Measurements from ENCODE around the gene SMARCA5.
"Not testable (repeated sequence)": the region's sequence is repeated elsewhere in the genome, so short reads cannot be mapped to it uniquely, and the experiment has no call there.

The SMARCA5 gene

DNA sequence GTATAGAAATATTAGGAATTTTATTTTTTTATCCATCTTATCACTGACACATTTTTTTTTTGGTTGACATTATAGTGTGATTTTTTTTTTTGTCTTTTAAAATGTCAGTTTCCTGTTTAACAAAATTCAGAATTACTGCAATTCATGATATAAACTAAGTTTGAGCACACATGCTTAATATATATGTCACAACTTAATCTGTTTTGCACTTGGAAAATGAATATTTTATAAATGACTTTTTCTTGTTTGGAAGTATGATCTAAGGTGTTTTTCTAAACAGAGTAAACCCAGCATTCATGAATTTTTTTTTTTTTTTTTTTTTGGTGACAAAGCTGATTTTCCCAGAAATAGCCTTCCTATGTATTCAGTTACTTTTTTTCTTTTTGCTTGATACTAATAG lies 2.4 kb downstream of the SMARCA5 start:
- H3K4me3 Mint-ChIP-seq, result peak overlapping the region; percentile 98
- peaks cover 46% of the 10 kb centered on the region for H3K36me3 Mint-ChIP-seq (ENCODE audit: low read depth)
- DNase-seq, result no peak
- no peak overlapping the region for H3K27ac Mint-ChIP-seq
- TF ChIP-seq, protein P1, sequence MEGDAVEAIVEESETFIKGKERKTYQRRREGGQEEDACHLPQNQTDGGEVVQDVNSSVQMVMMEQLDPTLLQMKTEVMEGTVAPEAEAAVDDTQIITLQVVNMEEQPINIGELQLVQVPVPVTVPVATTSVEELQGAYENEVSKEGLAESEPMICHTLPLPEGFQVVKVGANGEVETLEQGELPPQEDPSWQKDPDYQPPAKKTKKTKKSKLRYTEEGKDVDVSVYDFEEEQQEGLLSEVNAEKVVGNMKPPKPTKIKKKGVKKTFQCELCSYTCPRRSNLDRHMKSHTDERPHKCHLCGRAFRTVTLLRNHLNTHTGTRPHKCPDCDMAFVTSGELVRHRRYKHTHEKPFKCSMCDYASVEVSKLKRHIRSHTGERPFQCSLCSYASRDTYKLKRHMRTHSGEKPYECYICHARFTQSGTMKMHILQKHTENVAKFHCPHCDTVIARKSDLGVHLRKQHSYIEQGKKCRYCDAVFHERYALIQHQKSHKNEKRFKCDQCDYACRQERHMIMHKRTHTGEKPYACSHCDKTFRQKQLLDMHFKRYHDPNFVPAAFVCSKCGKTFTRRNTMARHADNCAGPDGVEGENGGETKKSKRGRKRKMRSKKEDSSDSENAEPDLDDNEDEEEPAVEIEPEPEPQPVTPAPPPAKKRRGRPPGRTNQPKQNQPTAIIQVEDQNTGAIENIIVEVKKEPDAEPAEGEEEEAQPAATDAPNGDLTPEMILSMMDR (IDR thresholded peaks at IDR 0.05), result no peak
- peaks cover 49% of the 10 kb centered on the region for H3K4me1 Mint-ChIP-seq
- no peaks in the 10 kb centered on the region for H3K9me3 Mint-ChIP-seq
- H3K27me3 Mint-ChIP-seq (ENCODE audit: low read depth, poor library complexity), result no peaks in the 10 kb centered on the region

DNA sequence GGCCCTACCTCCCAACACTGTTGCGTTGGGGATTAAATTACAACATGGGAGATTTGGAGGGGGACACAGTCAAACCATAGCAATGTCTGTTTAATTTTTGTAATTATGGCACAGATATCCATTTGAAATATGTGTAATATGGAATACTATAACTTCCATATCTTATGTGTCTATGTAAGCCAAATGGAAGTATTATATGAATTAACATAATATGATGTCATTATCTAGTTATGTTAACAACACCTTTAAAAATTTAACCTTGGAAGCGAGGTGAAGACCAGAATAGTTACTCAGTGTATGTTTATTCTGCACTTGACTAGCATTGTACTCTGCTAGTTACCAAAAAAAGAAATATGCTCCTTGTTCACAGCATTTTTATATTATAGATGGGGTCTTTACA lies 4.3 kb downstream of the SMARCA5 start:
- Mint-ChIP-seq H3K9me3 (no peaks in the 10 kb centered on the region), H3K4me3 (no peak overlapping the region), H3K36me3 (ENCODE audit: low read depth) (peaks cover 59% of the 10 kb centered on the region), H3K4me1 (peaks cover 53% of the 10 kb centered on the region), H3K27ac (no peak overlapping the region), H3K27me3 (ENCODE audit: low read depth, poor library complexity) (no peaks in the 10 kb centered on the region)
- TF ChIP-seq, protein P1 (IDR thresholded peaks at IDR 0.05), result no peak
- DNase-seq, result no peak

DNA sequence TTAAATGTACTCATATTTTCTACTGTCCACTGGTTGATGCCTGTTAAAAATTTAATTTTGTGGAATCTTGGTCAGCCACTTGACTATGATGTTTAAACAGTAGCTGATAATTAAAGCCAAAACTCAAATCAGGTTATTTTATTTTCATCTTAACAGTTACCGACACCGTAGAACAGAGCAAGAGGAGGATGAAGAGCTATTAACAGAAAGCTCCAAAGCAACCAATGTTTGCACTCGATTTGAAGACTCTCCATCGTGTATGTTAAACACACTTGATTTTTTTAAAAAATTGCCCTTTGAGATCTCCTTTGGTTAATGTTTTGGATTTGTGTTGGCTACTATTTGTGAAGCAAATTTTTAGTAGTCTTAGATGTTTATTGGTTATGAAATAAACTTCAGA lies 10.7 kb downstream of the SMARCA5 start:
- Mint-ChIP-seq H3K27me3 (ENCODE audit: low read depth, poor library complexity) (no peaks in the 10 kb centered on the region), H3K9me3 (no peaks in the 10 kb centered on the region), H3K36me3 (ENCODE audit: low read depth) (peaks cover 76% of the 10 kb centered on the region), H3K4me3 (no peak overlapping the region), H3K4me1 (peaks cover 13% of the 10 kb centered on the region), H3K27ac (no peak overlapping the region)
- TF ChIP-seq, protein P1 (IDR thresholded peaks at IDR 0.05), result no peak
- DNase-seq, result no peak

DNA sequence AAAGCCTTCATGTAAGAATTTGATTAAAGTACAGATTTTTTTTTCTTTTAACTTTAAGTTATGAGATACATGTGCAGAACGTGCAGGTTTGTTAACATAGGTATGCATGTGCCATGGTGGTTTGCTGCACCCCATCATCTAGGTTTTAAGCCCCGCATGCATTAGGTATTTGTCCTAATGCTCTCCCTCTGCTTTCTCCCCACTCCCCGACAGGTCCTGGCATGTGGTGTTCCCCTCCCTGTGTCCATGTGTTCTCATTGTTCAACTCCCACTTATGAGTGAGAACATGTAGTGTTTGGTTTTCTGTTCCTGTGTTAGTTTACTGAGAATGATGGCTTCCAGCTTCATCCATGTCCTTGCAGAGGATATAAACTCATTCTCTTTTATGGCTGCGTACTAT lies 14.5 kb downstream of the SMARCA5 start:
- H3K27me3 Mint-ChIP-seq (ENCODE audit: low read depth, poor library complexity); H3K9me3 Mint-ChIP-seq; DNase-seq; H3K4me3 Mint-ChIP-seq; H3K4me1 Mint-ChIP-seq: not testable (repeated sequence)
- peaks cover 82% of the 10 kb centered on the region for H3K36me3 Mint-ChIP-seq (ENCODE audit: low read depth)
- H3K27ac Mint-ChIP-seq, result peak overlapping the region; percentile 93

DNA sequence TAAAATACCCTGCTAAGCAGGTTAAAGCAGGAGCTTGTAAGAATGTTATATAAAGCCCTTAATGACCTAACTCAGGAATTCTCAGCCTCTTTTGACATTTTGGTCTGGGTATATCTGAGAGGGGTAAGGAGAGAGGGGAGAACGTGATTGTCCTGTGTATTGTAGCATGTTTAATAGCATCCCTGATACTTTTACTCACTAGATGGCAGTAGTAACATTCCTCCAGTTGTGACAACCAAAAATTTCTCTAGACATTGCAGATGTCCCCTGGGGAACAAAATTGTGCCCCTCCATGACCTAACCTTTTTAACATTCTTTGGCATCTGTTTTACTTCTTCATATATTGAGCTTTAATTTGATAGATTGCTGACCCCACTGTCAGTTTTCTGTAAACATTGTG lies 17.9 kb downstream of the SMARCA5 start:
- Mint-ChIP-seq H3K36me3 (ENCODE audit: low read depth) (peaks cover 88% of the 10 kb centered on the region), H3K4me3 (no peak overlapping the region), H3K4me1 (no peaks in the 10 kb centered on the region), H3K27ac (peak overlapping the region; percentile 68), H3K9me3 (no peaks in the 10 kb centered on the region), H3K27me3 (ENCODE audit: low read depth, poor library complexity) (no peaks in the 10 kb centered on the region)
- TF ChIP-seq, protein P1 (IDR thresholded peaks at IDR 0.05), result no peak
- DNase-seq, result no peak

DNA sequence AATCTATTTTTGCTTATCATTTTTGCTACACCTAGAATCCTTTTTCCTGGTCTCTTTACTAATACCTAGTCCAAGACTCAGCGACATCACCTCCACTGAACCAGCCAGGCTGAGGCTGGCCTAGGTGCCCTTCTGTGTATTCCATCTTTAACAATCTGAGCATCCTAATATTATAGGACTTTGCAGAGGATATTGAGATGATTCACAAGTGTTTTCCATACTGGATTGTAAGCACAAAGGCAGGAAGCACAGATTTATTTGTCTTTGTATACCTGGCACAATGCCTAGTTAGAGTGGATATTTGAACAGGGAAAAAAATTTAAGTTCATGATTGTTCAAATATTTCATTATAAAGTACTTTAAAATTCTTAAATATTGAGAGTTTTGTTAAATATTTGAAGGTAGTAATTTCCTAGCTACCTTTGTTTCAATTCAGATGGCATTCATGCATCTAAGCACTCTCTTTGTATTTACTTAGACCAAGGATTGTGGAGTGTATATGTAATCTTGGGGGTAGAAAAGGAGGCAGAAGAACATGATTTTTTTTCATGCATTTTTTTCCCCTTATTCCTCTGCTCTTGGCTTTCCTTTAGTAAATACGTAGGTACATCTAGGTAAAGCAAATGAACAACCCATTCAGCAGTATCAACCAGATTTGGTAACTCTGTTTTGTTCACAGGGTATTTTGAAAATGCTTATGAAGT lies 18.4 kb downstream of the SMARCA5 start:
- Mint-ChIP-seq H3K27me3 (ENCODE audit: low read depth, poor library complexity) (no peaks in the 10 kb centered on the region), H3K27ac (peak overlapping the region; percentile 68), H3K36me3 (ENCODE audit: low read depth) (peaks cover 88% of the 10 kb centered on the region), H3K4me3 (no peak overlapping the region), H3K9me3 (no peaks in the 10 kb centered on the region), H3K4me1 (no peaks in the 10 kb centered on the region)
- TF ChIP-seq, protein P1 (IDR thresholded peaks at IDR 0.05), result no peak
- no peak for DNase-seq

Measured in nephron progenitor cell (in vitro differentiated cells).